Neural progenitor cell (in vitro differentiated cells): ENCODE measurements around the gene DAP3. TPM values are rescaled to one million over a fixed set of nuclear protein-coding genes. Genes with fewer than 3 reads are reported as not detected.

ENCODE experiments used
- DNase-seq: peaks from one replicate; pipeline ENCODE4 v3.0.0-alpha.2; 2016; ENCODE audit warnings: low spot score
- H2AFZ ChIP-seq: fragments of 200-600 bp; sonication (generic); replicated peaks from 2 replicates; pipeline ENCODE4 v1.6.1; 2016; ENCODE audit warnings: antibody characterized with exemption
- H3F3A ChIP-seq: fragments of 200-600 bp; sonication (generic); 2 replicates; pipeline ENCODE4 v1.6.1; 2016; ENCODE audit warnings: antibody characterized with exemption, low read depth
- H3K27ac ChIP-seq: fragments of 200-600 bp; sonication (generic); 2 replicates; pipeline ENCODE4 v1.5.1; 2016; ENCODE audit warnings: mild to moderate bottlenecking
- H3K27me3 ChIP-seq: fragments of 200-600 bp; sonication (generic); 2 replicates; pipeline ENCODE4 v1.6.1; 2016; ENCODE audit warnings: mild to moderate bottlenecking, moderate library complexity
- H3K36me3 ChIP-seq: fragments of 200-600 bp; sonication (generic); 2 replicates; pipeline ENCODE4 v1.5.1; 2016
- H3K4me1 ChIP-seq: fragments of 200-600 bp; sonication (generic); 2 replicates; pipeline ENCODE4 v1.6.1; 2016; ENCODE audit warnings: mixed run types
- H3K4me2 ChIP-seq: fragments of 200-600 bp; sonication (generic); 2 replicates; pipeline ENCODE4 v1.6.1; 2016
- H3K4me3 ChIP-seq: fragments of 200-600 bp; sonication (generic); 2 replicates; pipeline ENCODE4 v1.5.1; 2016
- H3K79me2 ChIP-seq: fragments of 200-600 bp; sonication (generic); 2 replicates; pipeline ENCODE4 v1.6.1; 2016; ENCODE audit warnings: low read depth
- H3K9ac ChIP-seq: fragments of 200-600 bp; sonication (generic); 2 replicates; pipeline ENCODE4 v1.6.1; 2016
- H3K9me3 ChIP-seq: fragments of 200-600 bp; sonication (generic); 2 replicates; pipeline ENCODE4 v1.5.1; 2016; ENCODE audit warnings: low read depth
- H4K20me1 ChIP-seq: fragments of 200-600 bp; sonication (generic); 2 replicates; pipeline ENCODE4 v1.6.1; 2016; ENCODE audit warnings: low read depth
- H3K27ac Mint-ChIP-seq: 3 replicates; pipeline ENCODE4 v1.8.0; 2021; ENCODE audit warnings: mixed read lengths
- H3K27me3 Mint-ChIP-seq: 2 replicates; pipeline ENCODE4 v1.8.0; 2022; ENCODE audit warnings: low read depth, mild to moderate bottlenecking, inconsistent platforms, moderate library complexity, mixed read lengths; ENCODE audit not compliant: insufficient read depth
- H3K36me3 Mint-ChIP-seq: 3 replicates; pipeline ENCODE4 v1.8.0; 2021; ENCODE audit warnings: mixed read lengths
- H3K4me1 Mint-ChIP-seq: 3 replicates; pipeline ENCODE4 v1.8.0; 2021; ENCODE audit warnings: mixed read lengths
- H3K4me3 Mint-ChIP-seq: 3 replicates; pipeline ENCODE4 v1.8.0; 2021; ENCODE audit warnings: mild to moderate bottlenecking, moderate library complexity, mixed read lengths
- H3K9me3 Mint-ChIP-seq: 3 replicates; pipeline ENCODE4 v1.8.0; 2020; ENCODE audit warnings: mixed read lengths
- EZH2 ChIP-seq: fragments of 200-600 bp; sonication (generic); IDR thresholded peaks from 2 replicates; pipeline ENCODE4 v1.6.1; 2017; ENCODE audit warnings: antibody characterized with exemption, mild to moderate bottlenecking, moderate library complexity
- EZH2phosphoT487 ChIP-seq: fragments of 200-600 bp; sonication (generic); IDR thresholded peaks from 2 replicates; pipeline ENCODE4 v1.6.1; 2017; ENCODE audit warnings: antibody characterized with exemption
- total RNA-seq: library from RNA; depleted of rRNA; stranded (reverse); fragments of >200 nt; gene quantifications from 2 replicates; pipeline ENCODE4 v1.2.3, GENCODE V29; 2015; ENCODE audit warnings: low replicate concordance
- TF ChIP-seq, protein P1 (sequence below): fragments of 200-600 bp; sonication (generic); IDR thresholded peaks from 2 replicates; pipeline ENCODE4 v1.5.1; 2017; ENCODE audit warnings: antibody characterized with exemption, mild to moderate bottlenecking

The DAP3 gene
- total RNA-seq, 1 donor from 2014 or later: 70.9 TPM

- no peak for TF ChIP-seq EZH2
- TF ChIP-seq, protein P1, sequence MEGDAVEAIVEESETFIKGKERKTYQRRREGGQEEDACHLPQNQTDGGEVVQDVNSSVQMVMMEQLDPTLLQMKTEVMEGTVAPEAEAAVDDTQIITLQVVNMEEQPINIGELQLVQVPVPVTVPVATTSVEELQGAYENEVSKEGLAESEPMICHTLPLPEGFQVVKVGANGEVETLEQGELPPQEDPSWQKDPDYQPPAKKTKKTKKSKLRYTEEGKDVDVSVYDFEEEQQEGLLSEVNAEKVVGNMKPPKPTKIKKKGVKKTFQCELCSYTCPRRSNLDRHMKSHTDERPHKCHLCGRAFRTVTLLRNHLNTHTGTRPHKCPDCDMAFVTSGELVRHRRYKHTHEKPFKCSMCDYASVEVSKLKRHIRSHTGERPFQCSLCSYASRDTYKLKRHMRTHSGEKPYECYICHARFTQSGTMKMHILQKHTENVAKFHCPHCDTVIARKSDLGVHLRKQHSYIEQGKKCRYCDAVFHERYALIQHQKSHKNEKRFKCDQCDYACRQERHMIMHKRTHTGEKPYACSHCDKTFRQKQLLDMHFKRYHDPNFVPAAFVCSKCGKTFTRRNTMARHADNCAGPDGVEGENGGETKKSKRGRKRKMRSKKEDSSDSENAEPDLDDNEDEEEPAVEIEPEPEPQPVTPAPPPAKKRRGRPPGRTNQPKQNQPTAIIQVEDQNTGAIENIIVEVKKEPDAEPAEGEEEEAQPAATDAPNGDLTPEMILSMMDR: peak; percentile 59
- peak overlapping the region; percentile 94 for H3K27ac Mint-ChIP-seq
- Histone ChIP-seq H2AFZ (peak overlapping the region; percentile 93), H4K20me1 (no peaks in the 10 kb centered on the region), H3K4me1 (peaks cover 4% of the 10 kb centered on the region), H3K79me2 (no peaks in the 10 kb centered on the region), H3K9ac (no peak overlapping the region), H3F3A (peaks cover 10% of the 10 kb centered on the region), H3K9me3 (no peaks in the 10 kb centered on the region), H3K27me3 (no peaks in the 10 kb centered on the region), H3K27ac (no peak overlapping the region), H3K36me3 (no peaks in the 10 kb centered on the region), H3K4me2 (peak overlapping the region; percentile 28), H3K4me3 (peak overlapping the region; percentile 13)
- DNase-seq: peak; percentile 78
- H3K4me3 Mint-ChIP-seq: peak overlapping the region; percentile 73
- peaks cover 5% of the 10 kb centered on the region for H3K27me3 Mint-ChIP-seq
- peaks cover 4% of the 10 kb centered on the region for H3K9me3 Mint-ChIP-seq
- H3K36me3 Mint-ChIP-seq: no peaks in the 10 kb centered on the region
- peaks cover 11% of the 10 kb centered on the region for H3K4me1 Mint-ChIP-seq
Measured at GRCh38 chr1:155648207-155649147, 40.4 kb upstream of the DAP3 start.

GRCh38 chr1:155649676-155650075 lies 39.2 kb upstream of the DAP3 start:
- no peaks in the 10 kb centered on the region for H3K36me3 ChIP-seq
- H3K4me3 Mint-ChIP-seq: no peak overlapping the region

DNA sequence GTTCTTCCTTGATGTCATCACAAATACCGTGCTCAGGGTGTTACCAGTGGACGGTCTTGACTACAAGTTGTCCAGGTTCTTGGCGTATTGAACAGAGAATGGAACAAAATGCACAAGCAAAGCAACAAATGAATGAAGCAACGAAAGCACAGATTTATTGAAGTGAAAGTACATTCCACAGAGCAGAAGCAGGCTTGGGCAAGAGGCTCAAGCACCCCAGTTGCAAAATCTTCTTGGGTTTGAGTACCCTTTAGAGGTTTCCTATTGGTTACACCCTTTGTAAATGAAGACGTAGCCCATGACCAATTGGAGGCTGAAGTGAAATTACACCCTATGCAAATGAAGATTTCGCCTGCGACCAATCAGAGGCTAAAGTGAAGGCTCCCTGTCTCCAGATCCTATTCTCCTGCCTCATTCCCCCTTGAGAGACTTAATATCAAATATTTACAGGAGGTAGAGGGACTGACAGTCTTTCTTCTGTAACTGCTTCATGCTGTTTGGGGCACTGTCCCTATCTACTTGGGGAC lies 38.6 kb upstream of the DAP3 start:
- H3K27me3 Mint-ChIP-seq: peaks cover 3% of the 10 kb centered on the region
- H3K9me3 Mint-ChIP-seq: no peaks in the 10 kb centered on the region
- Histone ChIP-seq H3K4me2 (no peak overlapping the region), H3F3A (peaks cover 10% of the 10 kb centered on the region), H4K20me1 (no peaks in the 10 kb centered on the region), H3K27me3 (no peaks in the 10 kb centered on the region), H3K79me2 (no peaks in the 10 kb centered on the region), H3K4me3 (no peak overlapping the region), H3K9ac (no peak overlapping the region), H3K4me1 (peaks cover 4% of the 10 kb centered on the region), H3K27ac (no peak overlapping the region), H3K9me3 (no peaks in the 10 kb centered on the region), H2AFZ (no peak overlapping the region), H3K36me3 (no peaks in the 10 kb centered on the region)
- no peak for DNase-seq
- TF ChIP-seq, protein P1: no peak
- TF ChIP-seq EZH2phosphoT487 (no peak), EZH2 (no peak)
- no peaks in the 10 kb centered on the region for H3K36me3 Mint-ChIP-seq
- peaks cover 10% of the 10 kb centered on the region for H3K4me1 Mint-ChIP-seq
- no peak overlapping the region for H3K27ac Mint-ChIP-seq
- H3K4me3 Mint-ChIP-seq: no peak overlapping the region

More at GRCh38 chr1:155649676-155650075, 39.2 kb upstream of the DAP3 start:
- H3K27me3 ChIP-seq: no peaks in the 10 kb centered on the region
- Mint-ChIP-seq H3K4me1 (peaks cover 11% of the 10 kb centered on the region), H3K9me3 (no peaks in the 10 kb centered on the region), H3K27ac (no peak overlapping the region), H3K36me3 (no peaks in the 10 kb centered on the region), H3K27me3 (peaks cover 3% of the 10 kb centered on the region)
- no peak for DNase-seq
- H4K20me1 ChIP-seq: no peaks in the 10 kb centered on the region
- H2AFZ ChIP-seq: no peak overlapping the region
- TF ChIP-seq EZH2phosphoT487 (no peak), EZH2 (no peak)
- TF ChIP-seq, protein P1: no peak
- no peak overlapping the region for H3K9ac ChIP-seq
- no peaks in the 10 kb centered on the region for H3K79me2 ChIP-seq
- H3K9me3 ChIP-seq: no peaks in the 10 kb centered on the region
- peaks cover 4% of the 10 kb centered on the region for H3K4me1 ChIP-seq
- peaks cover 10% of the 10 kb centered on the region for H3F3A ChIP-seq
- no peak overlapping the region for H3K27ac ChIP-seq
- H3K4me3 ChIP-seq: no peak overlapping the region
- H3K4me2 ChIP-seq: no peak overlapping the region
